ENCODE results near the gene ETNK1.

DNA sequence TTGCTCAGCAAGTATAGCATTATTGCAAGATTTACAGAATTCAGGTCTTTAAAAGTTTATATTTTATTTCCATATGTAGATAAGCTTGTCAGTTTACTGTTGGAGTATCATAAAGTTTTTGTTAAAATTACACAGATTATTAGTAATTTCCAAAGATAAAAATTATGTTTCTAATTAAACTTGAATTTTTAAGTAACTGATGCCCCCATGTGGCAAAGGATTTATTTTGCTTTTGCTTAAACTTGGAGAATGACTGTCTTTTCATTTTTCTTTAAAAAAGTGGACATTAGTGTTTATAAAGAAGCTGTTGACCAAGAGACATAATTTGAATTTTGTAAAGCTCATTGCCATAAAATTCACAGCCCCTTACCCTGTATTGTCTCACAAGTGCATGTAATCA is 45.8 kb downstream of the ETNK1 start:
- TF ChIP-seq, protein P1, sequence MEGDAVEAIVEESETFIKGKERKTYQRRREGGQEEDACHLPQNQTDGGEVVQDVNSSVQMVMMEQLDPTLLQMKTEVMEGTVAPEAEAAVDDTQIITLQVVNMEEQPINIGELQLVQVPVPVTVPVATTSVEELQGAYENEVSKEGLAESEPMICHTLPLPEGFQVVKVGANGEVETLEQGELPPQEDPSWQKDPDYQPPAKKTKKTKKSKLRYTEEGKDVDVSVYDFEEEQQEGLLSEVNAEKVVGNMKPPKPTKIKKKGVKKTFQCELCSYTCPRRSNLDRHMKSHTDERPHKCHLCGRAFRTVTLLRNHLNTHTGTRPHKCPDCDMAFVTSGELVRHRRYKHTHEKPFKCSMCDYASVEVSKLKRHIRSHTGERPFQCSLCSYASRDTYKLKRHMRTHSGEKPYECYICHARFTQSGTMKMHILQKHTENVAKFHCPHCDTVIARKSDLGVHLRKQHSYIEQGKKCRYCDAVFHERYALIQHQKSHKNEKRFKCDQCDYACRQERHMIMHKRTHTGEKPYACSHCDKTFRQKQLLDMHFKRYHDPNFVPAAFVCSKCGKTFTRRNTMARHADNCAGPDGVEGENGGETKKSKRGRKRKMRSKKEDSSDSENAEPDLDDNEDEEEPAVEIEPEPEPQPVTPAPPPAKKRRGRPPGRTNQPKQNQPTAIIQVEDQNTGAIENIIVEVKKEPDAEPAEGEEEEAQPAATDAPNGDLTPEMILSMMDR (IDR thresholded peaks at IDR 0.05), result peak in 3 of 6 experiments; percentile 12 to 39 (median 20)
- no peak for TF ChIP-seq POLR2A (IDR thresholded peaks at IDR 0.05)

Data from thyroid gland (tissue), 4 donors.